ENCODE data around the gene LRRC8B.

Gene LRRC8B

DNA sequence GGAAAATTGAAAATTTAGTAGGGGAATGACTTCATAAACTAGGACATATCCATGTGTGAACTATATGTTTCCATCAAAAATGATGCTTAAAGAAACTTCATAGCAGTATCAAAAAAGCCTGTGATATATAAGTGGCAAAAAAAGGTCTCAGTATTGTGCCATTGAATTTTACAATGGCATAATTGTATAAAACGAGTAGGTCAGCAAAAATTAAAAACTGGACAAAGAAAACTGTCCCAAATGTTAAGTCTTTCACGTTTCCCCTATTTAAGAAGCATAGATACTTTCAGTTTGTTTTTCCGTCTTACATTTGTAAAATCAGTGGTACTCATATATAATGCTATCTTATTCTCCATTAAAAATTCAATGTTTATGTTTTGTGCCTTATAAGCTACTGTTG lies 43.2 kb downstream of the LRRC8B start:
- no peaks in the 10 kb centered on the region for H3K9me3 ChIP-seq (ENCODE audit: insufficient read depth, low read length)
- TF ChIP-seq, protein P1, sequence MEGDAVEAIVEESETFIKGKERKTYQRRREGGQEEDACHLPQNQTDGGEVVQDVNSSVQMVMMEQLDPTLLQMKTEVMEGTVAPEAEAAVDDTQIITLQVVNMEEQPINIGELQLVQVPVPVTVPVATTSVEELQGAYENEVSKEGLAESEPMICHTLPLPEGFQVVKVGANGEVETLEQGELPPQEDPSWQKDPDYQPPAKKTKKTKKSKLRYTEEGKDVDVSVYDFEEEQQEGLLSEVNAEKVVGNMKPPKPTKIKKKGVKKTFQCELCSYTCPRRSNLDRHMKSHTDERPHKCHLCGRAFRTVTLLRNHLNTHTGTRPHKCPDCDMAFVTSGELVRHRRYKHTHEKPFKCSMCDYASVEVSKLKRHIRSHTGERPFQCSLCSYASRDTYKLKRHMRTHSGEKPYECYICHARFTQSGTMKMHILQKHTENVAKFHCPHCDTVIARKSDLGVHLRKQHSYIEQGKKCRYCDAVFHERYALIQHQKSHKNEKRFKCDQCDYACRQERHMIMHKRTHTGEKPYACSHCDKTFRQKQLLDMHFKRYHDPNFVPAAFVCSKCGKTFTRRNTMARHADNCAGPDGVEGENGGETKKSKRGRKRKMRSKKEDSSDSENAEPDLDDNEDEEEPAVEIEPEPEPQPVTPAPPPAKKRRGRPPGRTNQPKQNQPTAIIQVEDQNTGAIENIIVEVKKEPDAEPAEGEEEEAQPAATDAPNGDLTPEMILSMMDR (IDR thresholded peaks at IDR 0.05; ENCODE audit: insufficient read depth, low read length, poor library complexity, severe bottlenecking), result no peak
- no peak for TF ChIP-seq EZH2phosphoT487 (conservative IDR thresholded peaks at IDR 0.05; ENCODE audit: low read length)
- no peak overlapping the region for H3K27ac ChIP-seq (ENCODE audit: low read depth, low read length)
- H3K9ac ChIP-seq (ENCODE audit: low read length), result no peak overlapping the region
- 0 out of 2 replicates have a peak, but pooled peaks cover 3% of the 10 kb centered on the region for H4K20me1 ChIP-seq (ENCODE audit: low read depth, low read length)
- no peak overlapping the region for H3K4me3 ChIP-seq (ENCODE audit: insufficient read depth, low read length, poor library complexity, severe bottlenecking)
- peaks cover 8% of the 10 kb centered on the region; the same call in 1 of the 2 replicates for H3K36me3 ChIP-seq (ENCODE audit: low read length)
- no peaks in the 10 kb centered on the region for H3F3A ChIP-seq (ENCODE audit: insufficient read depth)
- H2AFZ ChIP-seq (ENCODE audit: low read depth, low read length, severe bottlenecking), result no peak overlapping the region
- no peak overlapping the region for H3K4me2 ChIP-seq (ENCODE audit: low read depth, low read length, poor library complexity, severe bottlenecking)
- no peaks in the 10 kb centered on the region for H3K9me2 ChIP-seq (replicated peaks; ENCODE audit: insufficient read depth, low read length)
- H3K27me3 ChIP-seq (ENCODE audit: low read length), result no peaks in the 10 kb centered on the region
- peaks cover 20% of the 10 kb centered on the region; the same call in 1 of the 2 replicates for H3K79me2 ChIP-seq (ENCODE audit: insufficient read depth, low read length)

DNA sequence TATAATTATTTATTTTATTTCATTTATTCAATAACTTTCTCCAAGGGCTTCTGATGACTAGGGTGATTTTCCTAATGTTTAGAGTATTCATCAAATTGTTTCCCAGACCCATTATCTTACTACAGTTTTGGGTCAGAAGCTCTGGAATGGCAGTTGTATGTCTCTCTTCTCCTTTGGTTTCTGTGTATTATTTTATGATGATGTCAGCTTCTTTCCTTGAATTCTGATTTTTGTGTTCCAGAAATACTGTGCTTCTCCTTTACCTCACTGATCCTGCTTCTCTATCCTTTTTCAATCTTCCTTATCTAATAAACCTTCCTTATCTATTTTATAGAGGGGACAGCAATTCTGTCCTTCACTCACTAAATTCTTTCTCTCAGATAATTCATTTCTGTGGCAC lies 48.8 kb downstream of the LRRC8B start:
- Histone ChIP-seq H3K9me3 (ENCODE audit: insufficient read depth, low read length) (no peaks in the 10 kb centered on the region), H4K20me1 (ENCODE audit: low read depth, low read length) (no peaks in the 10 kb centered on the region), H3K36me3 (ENCODE audit: low read length) (peaks cover 8% of the 10 kb centered on the region; the same call in 1 of the 2 replicates), H3K4me3 (ENCODE audit: insufficient read depth, low read length, poor library complexity, severe bottlenecking) (no peak overlapping the region), H3F3A (ENCODE audit: insufficient read depth) (no peaks in the 10 kb centered on the region), H2AFZ (ENCODE audit: low read depth, low read length, severe bottlenecking) (no peak overlapping the region), H3K9me2 (replicated peaks; ENCODE audit: insufficient read depth, low read length) (no peaks in the 10 kb centered on the region), H3K79me2 (ENCODE audit: insufficient read depth, low read length) (0 out of 2 replicates have a peak, but pooled peaks cover 5% of the 10 kb centered on the region), H3K27me3 (ENCODE audit: low read length) (no peaks in the 10 kb centered on the region), H3K4me2 (ENCODE audit: low read depth, low read length, poor library complexity, severe bottlenecking) (no peak overlapping the region), H3K9ac (ENCODE audit: low read length) (no peak overlapping the region), H3K27ac (ENCODE audit: low read depth, low read length) (no peak overlapping the region)
- no peak for TF ChIP-seq EZH2phosphoT487 (conservative IDR thresholded peaks at IDR 0.05; ENCODE audit: low read length)
- TF ChIP-seq, protein P1 (IDR thresholded peaks at IDR 0.05; ENCODE audit: insufficient read depth, low read length, poor library complexity, severe bottlenecking), result no peak

DNA sequence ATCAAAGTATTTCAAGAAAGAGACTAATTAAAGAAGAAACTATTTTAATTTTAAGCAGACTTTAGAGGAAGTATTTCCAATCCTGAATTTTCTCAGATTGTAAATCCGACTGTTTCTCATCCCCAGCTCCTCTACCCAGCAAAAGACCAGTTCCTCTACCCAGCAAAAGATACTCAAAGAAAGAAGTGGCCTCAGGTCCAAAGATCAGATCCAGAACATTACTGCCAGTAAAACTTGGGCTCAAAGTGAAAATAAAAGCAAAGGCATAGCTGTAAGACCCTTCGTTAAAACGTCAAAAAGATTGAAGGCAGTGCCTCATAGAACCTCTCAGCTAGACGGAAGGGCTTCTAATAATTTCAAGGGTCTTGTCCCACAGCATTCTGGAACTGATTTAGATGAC lies 50.0 kb downstream of the LRRC8B start:
- Histone ChIP-seq H3K4me2 (ENCODE audit: low read depth, low read length, poor library complexity, severe bottlenecking) (no peak overlapping the region), H3K9me3 (ENCODE audit: insufficient read depth, low read length) (no peaks in the 10 kb centered on the region), H3K79me2 (ENCODE audit: insufficient read depth, low read length) (0 out of 2 replicates have a peak, but pooled peaks cover 5% of the 10 kb centered on the region), H3K27ac (ENCODE audit: low read depth, low read length) (no peak overlapping the region), H3K36me3 (ENCODE audit: low read length) (peaks cover 5% of the 10 kb centered on the region; the same call in 1 of the 2 replicates), H3K27me3 (ENCODE audit: low read length) (no peaks in the 10 kb centered on the region), H3K9me2 (replicated peaks; ENCODE audit: insufficient read depth, low read length) (no peaks in the 10 kb centered on the region), H3F3A (ENCODE audit: insufficient read depth) (no peaks in the 10 kb centered on the region), H4K20me1 (ENCODE audit: low read depth, low read length) (no peaks in the 10 kb centered on the region), H3K9ac (ENCODE audit: low read length) (no peak overlapping the region), H3K4me3 (ENCODE audit: insufficient read depth, low read length, poor library complexity, severe bottlenecking) (no peak overlapping the region), H2AFZ (ENCODE audit: low read depth, low read length, severe bottlenecking) (no peak overlapping the region)
- TF ChIP-seq EZH2phosphoT487 (conservative IDR thresholded peaks at IDR 0.05; ENCODE audit: low read length), result no peak
- TF ChIP-seq, protein P1 (IDR thresholded peaks at IDR 0.05; ENCODE audit: insufficient read depth, low read length, poor library complexity, severe bottlenecking), result no peak

All from SU-DHL-6 (cell line).